ENCODE measurements around the gene AUH. TPM values are rescaled to one million over a fixed set of nuclear protein-coding genes. Genes with fewer than 3 reads are reported as not detected.

Gene AUH, protein sequence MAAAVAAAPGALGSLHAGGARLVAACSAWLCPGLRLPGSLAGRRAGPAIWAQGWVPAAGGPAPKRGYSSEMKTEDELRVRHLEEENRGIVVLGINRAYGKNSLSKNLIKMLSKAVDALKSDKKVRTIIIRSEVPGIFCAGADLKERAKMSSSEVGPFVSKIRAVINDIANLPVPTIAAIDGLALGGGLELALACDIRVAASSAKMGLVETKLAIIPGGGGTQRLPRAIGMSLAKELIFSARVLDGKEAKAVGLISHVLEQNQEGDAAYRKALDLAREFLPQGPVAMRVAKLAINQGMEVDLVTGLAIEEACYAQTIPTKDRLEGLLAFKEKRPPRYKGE
- total RNA-seq: 14.6 and 14.8 TPM in 2 replicates
- long read RNA-seq, partial matches to known transcripts: 1 of 6 reads
- long read RNA-seq, other reads (novel, unspliced or antisense): 4 of 6 reads

DNA sequence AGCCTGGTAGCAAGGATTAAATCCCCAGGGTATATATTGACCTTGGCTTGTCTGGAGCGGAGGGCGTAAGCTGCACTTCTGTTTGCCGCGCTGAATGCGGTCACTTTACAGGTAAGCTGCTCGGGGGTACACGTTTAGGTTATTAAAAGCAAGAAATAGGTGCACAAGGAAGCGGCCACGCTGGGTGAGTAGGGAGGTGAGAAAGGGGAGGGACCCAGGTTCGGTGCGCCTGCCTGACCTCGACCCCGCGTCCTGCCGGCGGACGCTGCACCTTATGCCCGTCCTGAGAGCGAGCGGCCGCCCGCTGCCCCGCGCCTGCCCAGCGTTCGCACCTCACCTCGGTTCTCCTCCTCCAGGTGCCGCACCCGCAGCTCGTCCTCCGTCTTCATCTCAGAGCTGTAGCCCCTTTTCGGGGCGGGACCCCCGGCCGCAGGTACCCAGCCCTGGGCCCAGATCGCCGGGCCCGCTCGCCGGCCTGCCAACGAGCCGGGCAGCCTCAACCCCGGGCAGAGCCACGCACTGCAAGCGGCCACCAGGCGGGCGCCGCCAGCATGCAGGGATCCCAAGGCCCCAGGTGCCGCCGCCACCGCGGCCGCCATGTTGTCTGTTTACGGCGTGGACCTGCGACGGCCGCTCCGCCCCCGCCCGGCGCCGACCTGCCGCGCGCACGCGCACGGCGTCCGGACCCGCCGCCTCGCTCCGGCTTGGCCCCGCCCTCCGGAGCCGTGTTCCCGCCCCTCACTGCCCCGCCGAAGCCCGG lies at the start of gene AUH:
TSS of gene AUH (minus strand) at position 628 of the 760 bp plus-strand sequence. CDS start at position 599, 29 bp downstream.
- Mint-ChIP-seq H3K9me3 (ENCODE audit: unreplicated experiment) (no peaks in the 10 kb centered on the region), H3K27me3 (ENCODE audit: unreplicated experiment) (no peaks in the 10 kb centered on the region), H3K4me1 (ENCODE audit: unreplicated experiment) (peaks cover 31% of the 10 kb centered on the region), H3K36me3 (ENCODE audit: unreplicated experiment) (peaks cover 3% of the 10 kb centered on the region), H3K4me3 (ENCODE audit: unreplicated experiment) (peak within 1 kb of the TSS; percentile 94), H3K27ac (ENCODE audit: unreplicated experiment) (peak within 1 kb of the TSS; percentile 88)
- peak; percentile 96 for DNase-seq (ENCODE audit: extremely low spot score, unreplicated experiment)
- TF ChIP-seq, protein P1, sequence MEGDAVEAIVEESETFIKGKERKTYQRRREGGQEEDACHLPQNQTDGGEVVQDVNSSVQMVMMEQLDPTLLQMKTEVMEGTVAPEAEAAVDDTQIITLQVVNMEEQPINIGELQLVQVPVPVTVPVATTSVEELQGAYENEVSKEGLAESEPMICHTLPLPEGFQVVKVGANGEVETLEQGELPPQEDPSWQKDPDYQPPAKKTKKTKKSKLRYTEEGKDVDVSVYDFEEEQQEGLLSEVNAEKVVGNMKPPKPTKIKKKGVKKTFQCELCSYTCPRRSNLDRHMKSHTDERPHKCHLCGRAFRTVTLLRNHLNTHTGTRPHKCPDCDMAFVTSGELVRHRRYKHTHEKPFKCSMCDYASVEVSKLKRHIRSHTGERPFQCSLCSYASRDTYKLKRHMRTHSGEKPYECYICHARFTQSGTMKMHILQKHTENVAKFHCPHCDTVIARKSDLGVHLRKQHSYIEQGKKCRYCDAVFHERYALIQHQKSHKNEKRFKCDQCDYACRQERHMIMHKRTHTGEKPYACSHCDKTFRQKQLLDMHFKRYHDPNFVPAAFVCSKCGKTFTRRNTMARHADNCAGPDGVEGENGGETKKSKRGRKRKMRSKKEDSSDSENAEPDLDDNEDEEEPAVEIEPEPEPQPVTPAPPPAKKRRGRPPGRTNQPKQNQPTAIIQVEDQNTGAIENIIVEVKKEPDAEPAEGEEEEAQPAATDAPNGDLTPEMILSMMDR (IDR thresholded peaks at IDR 0.05): no peak

DNA sequence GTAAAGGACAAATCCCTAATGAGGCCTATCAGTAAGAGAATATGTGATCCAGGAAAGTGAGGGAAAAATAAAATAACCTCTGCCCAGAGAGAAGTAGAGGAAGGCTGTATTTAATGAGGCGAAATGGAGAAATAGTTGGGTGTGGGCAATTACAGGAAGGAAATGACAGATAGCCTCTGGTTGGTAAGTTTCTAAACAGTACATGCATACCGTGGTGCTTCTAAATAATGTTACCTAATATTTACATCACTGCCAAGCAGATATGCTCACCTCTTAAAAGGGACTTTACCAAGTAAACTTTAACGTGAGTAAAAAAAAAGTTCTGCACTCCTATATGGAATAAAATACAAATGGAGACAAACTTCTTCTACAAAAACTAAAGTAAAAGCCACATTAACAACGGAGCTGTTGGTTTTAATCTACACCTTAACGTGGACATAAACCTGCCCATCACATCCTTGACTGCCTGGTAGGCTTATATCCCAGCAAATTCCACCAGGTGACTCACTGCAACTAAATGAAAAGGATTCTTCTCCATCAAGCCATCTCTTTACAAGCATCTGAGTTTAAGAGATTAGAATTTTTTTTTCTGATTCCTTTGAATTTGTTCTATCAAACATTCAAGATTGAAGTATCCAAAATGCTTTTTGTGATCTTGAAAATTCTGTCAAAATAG lies 49.5 kb upstream of the AUH start:
- H3K9me3 Mint-ChIP-seq (ENCODE audit: unreplicated experiment): no peaks in the 10 kb centered on the region
- no peak overlapping the region for H3K4me3 Mint-ChIP-seq (ENCODE audit: unreplicated experiment)
- H3K36me3 Mint-ChIP-seq (ENCODE audit: unreplicated experiment): peaks cover 36% of the 10 kb centered on the region
- DNase-seq (ENCODE audit: extremely low spot score, unreplicated experiment): no peak
- peaks cover 29% of the 10 kb centered on the region for H3K4me1 Mint-ChIP-seq (ENCODE audit: unreplicated experiment)
- H3K27me3 Mint-ChIP-seq (ENCODE audit: unreplicated experiment): no peaks in the 10 kb centered on the region
- peak overlapping the region; percentile 16 for H3K27ac Mint-ChIP-seq (ENCODE audit: unreplicated experiment)
- TF ChIP-seq, protein P1 (IDR thresholded peaks at IDR 0.05): no peak

DNA sequence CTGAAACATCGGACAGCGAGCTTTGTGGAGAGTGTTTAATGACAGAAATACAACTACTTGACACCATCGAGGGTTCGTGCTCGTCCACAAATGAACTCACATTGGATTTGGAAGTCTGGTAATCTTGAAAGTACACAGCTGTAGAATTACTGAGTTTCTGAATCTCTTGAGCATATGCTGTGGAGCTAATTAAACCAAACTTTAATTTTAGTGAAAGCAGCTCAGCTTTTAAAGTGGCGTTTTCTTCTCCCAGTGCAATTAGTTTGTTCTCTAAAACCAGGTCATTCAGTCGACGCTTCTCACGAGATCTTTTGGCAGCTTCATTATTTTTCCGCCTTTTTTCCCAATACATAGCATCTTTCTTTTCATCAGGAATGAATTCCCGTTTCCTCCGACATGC lies 48.4 kb upstream of the AUH start:
- TF ChIP-seq, protein P1 (IDR thresholded peaks at IDR 0.05): no peak
- peaks cover 38% of the 10 kb centered on the region for H3K36me3 Mint-ChIP-seq (ENCODE audit: unreplicated experiment)
- H3K27ac Mint-ChIP-seq (ENCODE audit: unreplicated experiment): no peak overlapping the region
- H3K27me3 Mint-ChIP-seq (ENCODE audit: unreplicated experiment): no peaks in the 10 kb centered on the region
- peaks cover 26% of the 10 kb centered on the region for H3K4me1 Mint-ChIP-seq (ENCODE audit: unreplicated experiment)
- DNase-seq (ENCODE audit: extremely low spot score, unreplicated experiment): no peak
- H3K4me3 Mint-ChIP-seq (ENCODE audit: unreplicated experiment): no peak overlapping the region
- H3K9me3 Mint-ChIP-seq (ENCODE audit: unreplicated experiment): no peaks in the 10 kb centered on the region

DNA sequence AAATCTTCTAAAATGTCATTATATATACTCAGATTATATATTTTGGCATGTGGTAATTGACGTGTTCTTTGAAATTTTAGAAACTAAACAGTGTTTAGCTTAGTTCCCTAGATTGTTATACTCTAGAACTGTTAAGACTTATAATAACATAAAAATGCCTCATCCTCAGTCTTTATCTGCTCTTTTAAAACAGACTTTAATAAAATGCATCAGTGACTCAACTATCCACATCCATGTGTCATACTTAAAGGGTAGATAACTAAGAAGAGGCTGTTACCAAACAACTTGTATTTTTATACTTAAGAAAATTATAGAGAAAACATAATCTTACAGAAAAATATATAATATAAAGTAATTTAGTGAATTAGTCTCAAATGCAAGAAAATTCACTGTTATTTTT lies 46.8 kb upstream of the AUH start:
- Mint-ChIP-seq H3K4me3 (ENCODE audit: unreplicated experiment) (no peak overlapping the region), H3K9me3 (ENCODE audit: unreplicated experiment) (no peaks in the 10 kb centered on the region), H3K4me1 (ENCODE audit: unreplicated experiment) (peaks cover 19% of the 10 kb centered on the region), H3K27ac (ENCODE audit: unreplicated experiment) (no peak overlapping the region), H3K27me3 (ENCODE audit: unreplicated experiment) (no peaks in the 10 kb centered on the region), H3K36me3 (ENCODE audit: unreplicated experiment) (peaks cover 40% of the 10 kb centered on the region)
- DNase-seq (ENCODE audit: extremely low spot score, unreplicated experiment): no peak
- TF ChIP-seq, protein P1 (IDR thresholded peaks at IDR 0.05): no peak
